ENCODE measurements around the gene ATP8A2.

GRCh38 chr13:26034018-26034417, 662.2 kb downstream of the ATP8A2 start:
- TF ChIP-seq CTCF (IDR thresholded peaks at IDR 0.05) (no peak), ZFX (IDR thresholded peaks at IDR 0.05; ENCODE audit: borderline replicate concordance) (no peak)

Data from 22Rv1 (cell line).